Colonic mucosa (tissue), 4 donors: ENCODE measurements around the gene DNMT3B. TPM values are rescaled to one million over a fixed set of nuclear protein-coding genes. Genes with fewer than 3 reads are reported as not detected.

Experiments used
- DNase-seq: peaks from one replicate; pipeline ENCODE4 v3.0.0-alpha.2; 2020
- H3K27ac ChIP-seq: fragments of 200-600 bp; one replicate; pipeline ENCODE4 v1.8.0; 2021
- H3K27me3 ChIP-seq: fragments of 200-600 bp; one replicate; pipeline ENCODE4 v1.8.0; 2021
- H3K36me3 ChIP-seq: fragments of 200-600 bp; one replicate; pipeline ENCODE4 v1.8.0; 2021
- H3K4me1 ChIP-seq: fragments of 200-600 bp; one replicate; pipeline ENCODE4 v1.8.0; 2021; ENCODE audit warnings: mild to moderate bottlenecking
- H3K4me3 ChIP-seq: fragments of 200-600 bp; one replicate; pipeline ENCODE4 v1.8.0; 2021
- H3K9ac ChIP-seq, 2 donors: one replicate each; pipeline ENCODE4 v1.7.0; 2013; ENCODE audit warnings: control low read depth in 2 of 2, low read depth in 2 of 2, low read length in 2 of 2
- H3K9me3 ChIP-seq: fragments of 200-600 bp; one replicate; pipeline ENCODE4 v1.8.0; 2021
- intact Hi-C: fragments of 100-400 bp; cut with DNase I; formaldehyde crosslinking; loops from one replicate; pipeline ENCODE4 v1.14.1; 2022
- total RNA-seq, 2 donors: library from RNA; stranded (reverse); fragmentation: NEBNext Ultra II Directional in 1 of 2; extraction: Animal tissue kit (Norgen Biotek cat#: 25700) in 1 of 2; gene quantifications; one replicate each; pipeline ENCODE4 v1.2.1, GENCODE V29; 2021
- TF ChIP-seq, protein P1 (sequence below): fragments of 200-600 bp; IDR thresholded peaks from one replicate; pipeline ENCODE4 v1.8.0; 2022; ENCODE audit warnings: antibody characterized with exemption, mild to moderate bottlenecking
- donor health status: healthy.
- donor health status: DM: no; HTN: no; CAD: no.
- donor health status: DM: no; HTN: no; CAD: no.

The DNMT3B gene
- total RNA-seq, 2 donors from 2014 or later: 0.80 to 3.3 TPM

DNA sequence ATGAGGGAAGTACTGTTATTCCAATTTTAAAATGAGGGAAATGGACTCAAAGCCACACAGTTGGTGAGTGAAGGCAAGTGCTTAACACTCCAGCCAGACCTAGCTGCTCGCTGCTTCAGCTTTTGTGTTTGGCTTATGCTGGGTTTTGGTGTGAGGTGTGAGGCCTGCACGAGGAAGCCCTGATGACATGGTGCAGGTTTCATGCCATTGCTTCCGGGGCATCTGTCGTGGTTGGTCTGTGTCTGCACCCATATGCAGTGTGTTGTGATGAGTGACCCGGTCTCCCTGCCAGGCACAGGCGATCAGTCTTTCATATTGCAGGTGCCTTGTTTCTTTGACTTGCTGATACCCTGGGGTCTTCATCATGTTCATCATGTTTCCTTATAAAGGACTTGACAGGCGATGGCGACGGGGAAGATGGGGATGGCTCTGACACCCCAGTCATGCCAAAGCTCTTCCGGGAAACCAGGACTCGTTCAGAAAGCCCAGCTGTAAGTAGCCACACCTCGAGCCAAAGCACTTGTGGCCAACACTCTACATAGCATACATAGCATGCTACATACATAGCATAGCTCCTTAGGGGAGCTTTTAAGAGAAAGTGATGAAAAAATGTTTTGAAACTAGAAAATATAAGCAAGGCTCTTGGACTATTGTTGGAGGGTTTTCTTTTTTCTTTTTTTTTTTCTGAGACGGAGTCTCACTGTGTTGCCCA, 22.3 kb downstream of the DNMT3B start:
- no peak for DNase-seq
- Histone ChIP-seq H3K4me1 (no peaks in the 10 kb centered on the region), H3K9ac (no peak overlapping the region), H3K9me3 (no peaks in the 10 kb centered on the region), H3K4me3 (no peak overlapping the region), H3K27me3 (no peaks in the 10 kb centered on the region), H3K36me3 (no peaks in the 10 kb centered on the region), H3K27ac (no peak overlapping the region)
- TF ChIP-seq, protein P1, sequence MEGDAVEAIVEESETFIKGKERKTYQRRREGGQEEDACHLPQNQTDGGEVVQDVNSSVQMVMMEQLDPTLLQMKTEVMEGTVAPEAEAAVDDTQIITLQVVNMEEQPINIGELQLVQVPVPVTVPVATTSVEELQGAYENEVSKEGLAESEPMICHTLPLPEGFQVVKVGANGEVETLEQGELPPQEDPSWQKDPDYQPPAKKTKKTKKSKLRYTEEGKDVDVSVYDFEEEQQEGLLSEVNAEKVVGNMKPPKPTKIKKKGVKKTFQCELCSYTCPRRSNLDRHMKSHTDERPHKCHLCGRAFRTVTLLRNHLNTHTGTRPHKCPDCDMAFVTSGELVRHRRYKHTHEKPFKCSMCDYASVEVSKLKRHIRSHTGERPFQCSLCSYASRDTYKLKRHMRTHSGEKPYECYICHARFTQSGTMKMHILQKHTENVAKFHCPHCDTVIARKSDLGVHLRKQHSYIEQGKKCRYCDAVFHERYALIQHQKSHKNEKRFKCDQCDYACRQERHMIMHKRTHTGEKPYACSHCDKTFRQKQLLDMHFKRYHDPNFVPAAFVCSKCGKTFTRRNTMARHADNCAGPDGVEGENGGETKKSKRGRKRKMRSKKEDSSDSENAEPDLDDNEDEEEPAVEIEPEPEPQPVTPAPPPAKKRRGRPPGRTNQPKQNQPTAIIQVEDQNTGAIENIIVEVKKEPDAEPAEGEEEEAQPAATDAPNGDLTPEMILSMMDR: no peak
- intact Hi-C loops: loop anchor here (5.0 kb wide), 1 partner anchor 518 kb away; no protein-coding TSS in a partner anchor

DNA sequence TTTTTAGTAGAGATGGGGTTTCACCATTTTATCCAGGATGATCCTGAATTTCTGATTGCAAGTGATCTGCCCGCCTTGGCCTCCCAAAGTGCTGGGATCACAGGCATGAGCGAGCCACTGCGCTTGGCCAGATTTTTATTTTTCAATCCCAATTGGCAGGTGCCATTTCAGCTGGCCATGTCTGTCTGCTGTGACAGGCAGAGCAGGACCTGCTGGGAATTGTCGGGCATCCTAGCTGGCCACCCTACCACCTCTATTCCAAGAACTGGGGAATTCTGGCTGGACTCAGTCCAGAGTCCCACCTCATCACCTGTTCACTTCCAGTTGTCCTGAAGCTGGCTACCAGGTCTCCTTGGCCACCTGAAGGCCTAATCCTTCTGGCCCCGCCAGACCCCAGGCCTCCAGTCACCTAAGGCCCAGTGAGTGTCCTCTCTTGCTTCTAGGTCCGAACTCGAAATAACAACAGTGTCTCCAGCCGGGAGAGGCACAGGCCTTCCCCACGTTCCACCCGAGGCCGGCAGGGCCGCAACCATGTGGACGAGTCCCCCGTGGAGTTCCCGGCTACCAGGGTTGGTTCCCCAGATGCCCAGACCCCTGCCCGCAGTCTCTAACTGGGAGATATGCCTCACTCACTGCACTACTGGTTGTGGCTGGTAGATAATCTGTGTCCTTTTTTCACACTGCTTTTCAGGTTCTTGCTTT, 24.0 kb downstream of the DNMT3B start:
- DNase-seq: no peak
- TF ChIP-seq, protein P1: no peak
- no peak overlapping the region for H3K27ac ChIP-seq
- H3K9me3 ChIP-seq: no peaks in the 10 kb centered on the region
- H3K36me3 ChIP-seq: no peaks in the 10 kb centered on the region
- H3K27me3 ChIP-seq: no peaks in the 10 kb centered on the region
- no peak overlapping the region for H3K9ac ChIP-seq
- H3K4me3 ChIP-seq: no peak overlapping the region
- H3K4me1 ChIP-seq: no peaks in the 10 kb centered on the region
- intact Hi-C loops: loop anchor here (5.0 kb wide), 1 partner anchor 516 kb away; no protein-coding TSS in a partner anchor

DNA sequence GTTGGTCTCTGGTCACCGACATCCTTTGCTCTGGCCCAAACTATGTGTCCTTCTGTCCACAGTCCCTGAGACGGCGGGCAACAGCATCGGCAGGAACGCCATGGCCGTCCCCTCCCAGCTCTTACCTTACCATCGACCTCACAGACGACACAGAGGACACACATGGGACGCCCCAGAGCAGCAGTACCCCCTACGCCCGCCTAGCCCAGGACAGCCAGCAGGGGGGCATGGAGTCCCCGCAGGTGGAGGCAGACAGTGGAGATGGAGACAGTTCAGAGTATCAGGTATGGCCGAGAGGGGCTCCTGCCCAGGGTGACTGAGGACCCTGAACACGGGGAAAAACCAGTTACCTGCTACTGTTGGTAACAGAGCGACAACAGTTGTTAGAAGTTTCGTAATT, 25.0 kb downstream of the DNMT3B start:
- no peaks in the 10 kb centered on the region for H3K36me3 ChIP-seq
- no peak overlapping the region for H3K4me3 ChIP-seq
- no peak for DNase-seq
- intact Hi-C loops: loop anchor here (5.0 kb wide), 1 partner anchor 515 kb away; no protein-coding TSS in a partner anchor
- TF ChIP-seq, protein P1: no peak
- H3K27ac ChIP-seq: no peak overlapping the region
- H3K4me1 ChIP-seq: no peaks in the 10 kb centered on the region
- H3K27me3 ChIP-seq: no peaks in the 10 kb centered on the region
- H3K9me3 ChIP-seq: no peaks in the 10 kb centered on the region
- H3K9ac ChIP-seq: no peak overlapping the region

DNA sequence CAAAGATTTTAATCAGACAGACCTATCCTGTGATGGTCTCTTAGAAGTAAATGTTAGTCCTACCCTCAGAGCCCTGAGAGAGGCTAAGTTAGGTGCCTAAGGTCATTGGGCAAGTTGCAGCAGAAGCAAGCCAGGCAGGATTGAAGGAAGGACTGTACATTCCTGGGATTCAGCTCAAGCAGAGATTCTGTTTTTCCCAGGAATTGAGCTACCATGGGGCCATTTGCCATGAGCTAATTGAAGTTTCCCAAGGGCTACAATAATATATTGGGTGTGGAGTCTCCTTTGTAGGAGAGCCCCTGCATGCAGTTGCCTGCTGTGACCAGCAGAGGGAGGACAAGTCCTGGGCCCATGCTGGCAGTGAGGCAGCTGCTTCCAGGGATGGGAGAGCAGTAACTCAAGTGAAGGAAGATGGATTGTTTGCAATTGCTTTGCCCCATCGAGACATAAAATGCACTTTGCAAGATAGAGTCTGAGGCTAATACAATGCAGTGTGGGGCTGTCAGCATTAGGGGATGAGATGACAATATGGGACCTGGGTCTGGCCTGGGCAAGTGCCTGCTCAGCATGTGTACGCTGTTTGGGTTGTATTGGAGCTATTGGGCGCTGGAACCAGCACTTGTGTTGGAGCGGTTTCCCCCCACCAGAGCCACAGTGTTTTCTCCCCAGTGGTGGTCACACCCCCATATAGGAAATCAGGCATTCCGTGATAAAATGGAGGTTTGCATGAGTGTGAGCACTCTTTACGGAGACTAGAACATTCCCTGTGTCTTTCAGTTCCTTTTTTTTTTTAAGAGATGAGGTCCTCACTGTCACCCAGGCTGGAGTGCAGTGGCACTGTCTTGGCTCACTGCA, 27.9 kb downstream of the DNMT3B start:
- intact Hi-C loops: loop anchor here (5.0 to 10.0 kb wide), 3 partner anchors 105 to 512 kb away; partner anchors contain the start of genes BPIFB2 and SUN5
- no peak overlapping the region for H3K4me3 ChIP-seq
- H3K27ac ChIP-seq: no peak overlapping the region
- H3K9me3 ChIP-seq: no peaks in the 10 kb centered on the region
- no peak overlapping the region for H3K9ac ChIP-seq
- H3K36me3 ChIP-seq: no peaks in the 10 kb centered on the region
- no peaks in the 10 kb centered on the region for H3K27me3 ChIP-seq
- peak; percentile 77 for DNase-seq
- H3K4me1 ChIP-seq: no peaks in the 10 kb centered on the region
- TF ChIP-seq, protein P1: peak; percentile 100

GRCh38 chr20:32790751-32791057, 28.5 kb downstream of the DNMT3B start:
- intact Hi-C loops: loop anchor here (10.0 kb wide), 2 partner anchors 104 to 214 kb away; partner anchors contain the start of genes BPIFB2 and SUN5

More at GRCh38 chr20:32790751-32791057, 28.5 kb downstream of the DNMT3B start:
- Histone ChIP-seq H3K27me3 (no peaks in the 10 kb centered on the region), H3K4me1 (no peaks in the 10 kb centered on the region), H3K4me3 (no peak overlapping the region), H3K36me3 (no peaks in the 10 kb centered on the region), H3K27ac (no peak overlapping the region), H3K9ac (no peak overlapping the region), H3K9me3 (no peaks in the 10 kb centered on the region)
- TF ChIP-seq, protein P1: no peak
- no peak for DNase-seq
